HG03139 (cell line): ENCODE data around the gene COX4I1.

Experiments used
- ATAC-seq: cut with Tn5 transposase; IDR thresholded peaks from one replicate; pipeline ENCODE4 v1.9.1; 2021; ENCODE audit not compliant: unreplicated experiment

Gene COX4I1

DNA sequence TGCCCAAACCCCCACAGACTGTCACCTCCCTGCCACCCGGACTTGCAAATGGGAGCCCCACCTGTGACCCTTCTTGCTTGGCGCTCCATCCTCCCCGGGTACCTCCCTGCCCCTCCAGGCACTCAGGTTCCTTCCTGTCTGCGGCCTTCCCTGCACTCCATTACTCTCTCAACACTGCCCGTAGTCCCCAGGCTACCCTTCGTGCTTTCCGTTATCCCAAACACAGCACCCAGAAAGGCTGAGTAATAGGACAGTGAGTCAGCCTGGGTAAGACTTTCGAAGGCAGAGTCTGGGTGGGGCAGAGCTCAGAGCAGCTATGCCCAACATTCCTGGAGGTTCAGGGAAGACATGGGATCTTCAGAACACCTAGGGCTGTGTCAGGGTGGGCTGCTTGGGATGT, 32.0 kb upstream of the COX4I1 start:
- no peak for ATAC-seq

DNA sequence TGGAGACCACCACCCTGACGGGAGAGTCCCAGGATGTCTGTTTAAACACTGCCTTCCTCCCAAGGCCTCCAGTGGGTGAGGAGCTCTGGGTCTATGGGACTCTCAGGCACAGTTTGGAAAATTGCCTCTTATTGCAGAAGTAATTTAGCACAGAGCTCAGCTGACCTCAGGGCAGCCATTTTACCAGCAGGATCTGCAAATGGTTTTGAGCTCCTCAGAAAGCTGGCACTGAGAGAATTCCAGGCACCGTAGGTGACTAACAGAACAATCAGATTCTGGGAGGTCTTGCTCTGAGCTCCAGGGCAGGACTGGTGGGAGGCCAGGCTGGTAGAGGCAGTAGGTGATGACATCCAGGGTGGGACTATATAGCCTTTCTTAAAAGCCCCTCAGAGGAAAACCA, 31.3 kb upstream of the COX4I1 start:
- ATAC-seq, result no peak

DNA sequence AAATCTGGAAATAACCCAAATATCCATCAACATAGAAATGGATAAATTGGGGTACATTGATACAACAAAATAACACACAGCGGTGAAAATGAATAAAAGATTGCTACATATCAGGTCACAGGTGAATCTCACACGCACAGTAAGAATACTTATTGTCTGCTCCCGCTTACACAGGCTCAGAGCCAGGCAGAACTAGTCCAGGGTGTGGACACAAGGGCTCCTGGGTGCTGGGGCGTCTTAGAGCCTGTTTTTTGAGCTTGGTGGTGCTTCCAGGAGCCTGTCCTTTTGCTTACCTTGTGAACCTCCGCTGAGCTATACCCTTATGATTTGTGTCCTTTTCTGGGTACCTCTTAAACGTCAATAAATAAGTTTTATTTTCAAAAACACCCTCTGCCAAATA, 28.8 kb upstream of the COX4I1 start:
- ATAC-seq, result no peak

DNA sequence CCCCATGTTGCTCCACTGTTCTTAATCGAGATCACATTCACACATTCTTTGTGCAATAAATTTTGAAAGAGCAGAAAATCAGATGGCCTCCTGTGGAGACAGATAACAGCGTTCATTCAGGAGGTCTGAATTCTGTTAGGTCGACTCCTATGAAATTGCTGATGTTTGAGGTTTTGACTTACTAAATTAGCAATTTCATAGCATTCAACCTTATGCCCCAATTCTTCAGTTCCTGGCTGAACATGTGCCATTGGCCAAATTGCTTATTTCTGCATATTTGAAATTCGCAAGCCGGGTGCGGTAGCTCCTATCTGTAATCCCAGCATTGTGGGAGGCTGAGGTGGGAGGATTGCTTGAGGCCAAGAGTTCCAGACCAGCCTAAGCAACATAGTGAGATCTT, 26.5 kb upstream of the COX4I1 start:
- ATAC-seq, result no peak

DNA sequence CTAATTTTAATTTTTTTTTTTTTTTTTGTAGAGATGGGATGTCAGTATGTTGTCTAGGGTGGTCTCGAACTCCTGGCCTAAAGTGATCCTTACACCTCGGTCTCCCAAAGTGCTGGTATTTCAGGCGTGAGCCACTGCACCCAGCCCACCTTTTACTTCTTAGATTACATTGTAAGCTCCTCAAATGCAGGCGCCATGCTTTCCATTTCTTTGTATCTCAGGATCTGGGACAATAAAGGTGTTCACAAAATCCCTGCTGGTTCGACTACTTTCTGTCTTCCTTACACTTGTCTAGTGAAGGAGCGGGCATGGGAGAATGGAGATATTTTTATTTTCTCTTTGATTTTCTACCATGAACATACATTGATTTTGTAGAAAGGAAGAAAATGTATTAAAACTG, 25.4 kb upstream of the COX4I1 start:
- no peak for ATAC-seq

DNA sequence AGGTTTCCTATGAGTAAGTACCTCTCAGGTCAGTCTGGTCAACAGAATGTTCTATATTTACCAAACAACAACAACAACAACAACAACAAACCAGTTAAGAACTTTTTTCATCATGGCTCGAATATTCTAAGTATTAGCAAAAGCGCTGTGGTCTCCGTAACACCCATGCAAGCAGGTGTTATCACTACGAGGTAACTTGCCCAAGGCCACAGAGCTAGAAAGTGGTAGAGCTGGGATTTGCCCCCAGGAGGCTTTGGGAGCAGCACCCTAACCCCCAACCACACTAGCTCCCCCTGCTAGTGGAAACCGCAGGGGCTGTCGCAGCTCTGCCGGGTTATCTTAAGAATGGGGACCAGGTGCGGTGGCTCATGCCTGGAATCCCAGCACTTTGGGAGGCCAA, 24.7 kb upstream of the COX4I1 start:
- ATAC-seq, result no peak

DNA sequence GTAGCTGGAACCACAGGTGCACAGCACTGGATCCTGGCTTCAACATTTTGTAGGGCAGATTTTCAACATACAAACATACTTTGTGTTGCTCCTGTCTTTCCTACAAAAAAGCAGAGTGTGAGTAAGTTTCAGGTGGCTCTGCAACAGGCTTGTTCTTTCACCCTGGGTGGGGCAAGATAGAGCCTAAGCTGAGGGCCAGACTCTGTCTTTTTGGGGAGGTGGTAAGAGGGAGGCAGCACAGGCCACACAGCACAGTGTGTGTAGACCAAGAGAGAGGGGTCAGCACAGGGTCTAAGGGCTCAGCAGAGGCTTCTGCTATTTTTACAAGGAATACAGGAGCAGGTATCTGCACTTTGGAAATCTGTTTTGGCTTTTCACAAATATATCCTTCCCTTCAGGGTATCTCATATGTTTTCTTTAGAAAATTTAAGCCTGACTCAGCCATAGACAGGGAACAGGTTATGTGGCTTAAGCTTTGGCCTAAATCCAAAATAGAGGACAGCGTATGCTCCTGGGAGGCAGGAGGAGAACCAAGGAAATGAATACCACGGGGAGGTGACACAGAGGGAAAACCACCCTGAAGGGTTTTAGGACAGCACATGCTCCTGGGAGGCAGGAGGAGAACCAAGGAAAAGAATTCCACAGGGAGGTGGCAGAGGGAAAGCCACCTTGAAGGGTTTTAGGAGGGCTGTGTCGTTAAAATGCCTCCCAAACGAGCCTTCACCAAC, 21.7 kb upstream of the COX4I1 start:
- ATAC-seq, result no peak

DNA sequence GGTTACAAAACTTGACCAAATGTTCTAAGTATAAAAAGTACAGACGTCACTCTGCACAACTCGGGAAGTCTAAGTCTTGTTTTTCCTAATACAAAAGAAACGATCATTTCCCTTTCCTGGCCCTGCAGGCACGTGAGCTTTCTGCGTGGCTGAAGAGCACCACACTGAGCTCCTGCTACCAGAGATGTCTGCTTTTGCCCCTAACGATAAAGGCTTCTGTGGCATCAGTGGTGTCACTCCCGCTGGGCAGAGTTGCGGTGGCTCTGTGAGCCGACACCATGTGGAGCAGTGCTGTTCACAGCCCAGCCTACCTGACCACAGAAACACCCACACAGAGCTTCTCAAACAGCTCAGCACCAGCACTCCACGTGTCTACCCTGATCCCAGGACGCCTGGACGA, 20.6 kb upstream of the COX4I1 start:
- no peak for ATAC-seq

DNA sequence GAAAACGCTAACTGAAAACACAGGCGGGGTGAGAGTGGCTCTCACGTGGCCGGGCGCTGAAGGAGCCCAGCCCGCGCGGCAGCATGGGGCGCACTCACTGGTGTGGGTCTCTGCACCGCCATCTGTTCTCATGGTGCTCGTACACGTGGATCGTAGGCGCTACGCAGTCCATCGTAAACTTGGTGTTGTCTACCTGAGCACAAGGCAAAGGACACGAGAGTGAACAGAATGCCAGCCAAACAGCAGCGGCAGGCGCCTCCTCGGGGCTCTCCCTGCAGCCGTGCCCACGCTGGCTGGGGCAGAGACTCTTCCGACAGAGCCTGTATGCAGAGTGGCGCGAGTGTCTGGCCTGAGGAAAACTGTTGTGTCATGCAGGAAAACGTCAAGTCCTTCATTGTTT, 19.2 kb upstream of the COX4I1 start:
- no peak for ATAC-seq

DNA sequence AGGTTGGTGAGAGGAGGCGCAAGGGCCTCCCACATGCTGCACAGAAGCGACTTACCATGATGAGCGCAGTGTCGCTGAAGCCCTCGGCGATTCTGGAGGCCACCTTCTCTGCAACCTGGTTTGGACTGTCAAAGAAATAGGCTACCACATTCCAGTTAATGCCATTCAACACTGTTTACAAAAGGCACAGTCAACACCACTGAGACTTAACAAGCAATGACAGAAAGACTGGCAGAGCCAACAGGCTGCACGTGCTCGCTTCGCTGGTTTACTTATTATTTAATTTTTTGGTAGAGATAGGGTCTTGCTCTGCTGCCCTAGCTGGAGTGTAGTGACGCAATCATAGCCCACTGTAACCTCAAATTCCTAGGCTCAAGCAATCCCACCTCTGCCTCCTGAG, 18.3 kb upstream of the COX4I1 start:
- no peak for ATAC-seq

DNA sequence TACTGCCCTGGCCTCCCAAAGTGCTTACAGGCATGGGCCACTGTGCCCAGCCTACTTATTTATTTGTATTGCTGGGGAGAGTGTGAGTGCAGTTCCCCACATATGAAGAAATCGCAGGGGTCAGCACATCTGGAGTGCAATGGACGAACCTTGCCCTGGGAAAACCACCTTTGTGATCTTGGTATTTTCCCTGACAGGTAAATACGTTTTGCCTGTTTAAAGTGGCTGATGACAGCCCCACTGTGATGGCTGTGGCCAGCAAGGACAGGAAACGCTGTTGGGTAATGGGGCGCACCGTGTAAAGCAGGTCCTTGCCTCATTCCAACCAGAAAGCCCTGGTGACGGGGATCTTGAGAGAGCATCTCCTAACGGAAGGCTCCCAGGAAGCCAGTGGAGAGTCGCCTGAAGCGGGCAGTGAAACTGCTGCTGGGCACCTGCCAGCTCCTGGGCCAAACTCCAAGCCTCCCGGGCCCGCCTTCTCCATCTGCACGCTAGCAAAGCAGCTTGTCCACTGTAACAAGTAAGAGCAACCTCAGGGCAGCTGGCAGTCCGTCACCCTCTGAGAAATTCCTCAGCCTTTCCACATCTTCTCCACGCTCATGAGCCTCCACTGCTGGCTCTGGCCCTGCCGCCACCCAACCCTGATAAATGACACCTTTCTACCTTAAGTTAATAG, 17.7 kb upstream of the COX4I1 start:
- ATAC-seq, result no peak

DNA sequence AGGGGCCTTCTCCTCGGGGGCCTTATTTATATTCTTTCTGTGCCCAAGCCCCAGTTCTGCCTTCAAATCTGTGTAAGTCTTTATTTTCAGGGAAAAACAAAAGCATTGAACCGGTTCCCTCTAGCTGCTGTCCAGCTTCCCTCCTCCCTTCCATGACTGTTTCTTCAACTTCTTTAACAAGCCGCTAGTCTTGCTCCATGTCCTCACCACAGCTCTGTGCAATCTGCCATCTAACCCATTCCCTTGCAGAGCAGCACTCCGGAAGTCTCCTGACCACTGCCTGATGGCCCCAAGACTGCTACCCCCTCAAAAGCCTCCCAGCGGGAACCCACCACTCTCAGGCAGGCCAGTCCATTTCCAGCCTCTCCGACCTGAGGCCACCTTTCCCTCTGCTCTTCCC, 17.0 kb upstream of the COX4I1 start:
- ATAC-seq, result no peak

DNA sequence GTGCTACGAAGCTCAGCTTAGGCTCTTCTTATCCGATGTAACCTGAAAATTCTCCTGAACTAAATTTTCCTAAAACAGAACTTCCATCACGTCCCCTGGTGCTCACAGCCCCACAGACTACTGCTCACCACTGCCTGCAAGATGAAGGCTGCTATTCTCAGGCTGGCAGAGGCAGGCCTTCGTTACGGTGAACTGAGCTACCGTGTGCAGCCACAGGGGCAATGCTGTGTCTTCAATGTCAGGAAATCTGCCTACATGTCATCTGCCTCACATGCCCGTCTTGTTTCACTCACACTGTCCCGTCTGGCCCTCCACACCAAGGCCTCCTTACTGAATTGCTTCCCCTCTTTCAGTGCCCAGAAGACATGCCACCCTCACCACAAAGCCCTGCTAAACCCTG, 16.1 kb upstream of the COX4I1 start:
- ATAC-seq, result no peak

DNA sequence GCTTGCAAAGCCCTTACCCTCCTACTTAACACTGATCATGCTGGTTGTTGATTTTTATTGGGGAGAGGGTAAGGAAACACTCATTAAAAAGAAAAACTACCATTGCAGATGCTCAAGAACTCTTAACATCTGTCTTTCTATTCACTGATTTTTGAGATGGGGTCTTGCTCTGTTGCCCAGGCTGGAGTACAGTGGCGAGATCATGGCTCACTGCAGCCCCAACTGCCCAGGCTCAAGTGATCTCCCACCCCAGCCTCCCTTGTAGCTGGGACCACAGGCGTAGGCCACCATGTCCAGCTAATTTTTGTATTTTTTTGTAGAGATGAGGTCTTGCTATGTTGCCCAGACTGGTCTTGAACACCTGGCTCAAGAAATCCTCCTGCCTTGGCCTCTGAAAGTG, 14.7 kb upstream of the COX4I1 start:
- ATAC-seq, result no peak

DNA sequence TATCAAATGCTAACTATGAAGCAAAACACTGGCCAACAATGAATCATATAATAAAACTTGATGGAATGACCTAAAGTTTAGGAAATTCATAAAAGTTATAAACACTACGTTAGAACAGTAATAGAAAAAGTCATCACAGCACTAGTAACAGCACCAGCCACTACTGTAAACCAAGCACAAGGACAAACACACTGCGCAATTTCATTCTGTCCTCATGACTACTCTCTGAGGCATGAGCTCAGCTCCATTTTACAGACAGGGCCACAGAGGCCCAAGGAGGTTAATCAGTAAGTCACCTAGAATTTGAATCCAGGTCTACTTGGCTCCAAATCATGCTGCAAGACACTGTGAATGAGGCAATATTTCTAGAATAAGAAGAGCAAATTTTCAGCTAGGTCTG, 13.6 kb upstream of the COX4I1 start:
- no peak for ATAC-seq

DNA sequence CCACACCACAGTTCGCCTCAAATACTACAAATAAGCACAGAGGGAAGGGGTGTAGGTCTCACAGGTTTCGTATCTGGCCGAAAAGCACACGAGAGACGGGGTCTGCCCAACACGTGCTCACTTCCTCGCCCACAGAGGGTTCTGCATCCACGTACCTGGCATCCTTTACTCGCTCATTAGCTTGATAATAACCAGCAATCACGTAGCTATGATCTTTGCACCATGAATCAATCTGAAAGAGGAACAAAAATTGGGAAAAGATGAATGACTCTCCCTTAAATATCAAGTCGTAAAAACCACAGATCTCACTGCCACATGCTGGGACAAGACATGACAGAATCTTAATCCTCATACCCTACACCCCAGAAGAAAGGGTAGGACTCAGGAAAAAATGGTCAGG, 10.7 kb upstream of the COX4I1 start:
- no peak for ATAC-seq

DNA sequence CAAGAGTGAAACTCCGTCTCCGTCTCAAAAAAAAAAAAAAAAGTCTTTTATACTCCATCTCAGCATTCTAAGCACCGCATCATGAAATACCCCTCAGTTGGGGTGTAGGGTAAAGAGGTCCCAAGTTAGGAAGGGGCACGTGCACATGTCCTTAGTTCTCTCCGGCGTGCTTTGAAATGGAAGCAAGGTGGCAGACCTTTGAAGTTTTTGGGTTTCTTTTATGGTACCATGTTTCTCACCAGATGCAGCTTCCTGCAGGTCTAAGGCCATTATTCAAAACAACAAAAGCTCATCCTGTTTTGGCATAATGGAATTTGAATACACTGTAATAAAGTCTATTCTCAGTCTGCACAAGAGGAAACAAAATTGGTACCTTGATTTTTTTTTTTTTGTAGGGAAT, 9.7 kb upstream of the COX4I1 start:
- ATAC-seq, result no peak

DNA sequence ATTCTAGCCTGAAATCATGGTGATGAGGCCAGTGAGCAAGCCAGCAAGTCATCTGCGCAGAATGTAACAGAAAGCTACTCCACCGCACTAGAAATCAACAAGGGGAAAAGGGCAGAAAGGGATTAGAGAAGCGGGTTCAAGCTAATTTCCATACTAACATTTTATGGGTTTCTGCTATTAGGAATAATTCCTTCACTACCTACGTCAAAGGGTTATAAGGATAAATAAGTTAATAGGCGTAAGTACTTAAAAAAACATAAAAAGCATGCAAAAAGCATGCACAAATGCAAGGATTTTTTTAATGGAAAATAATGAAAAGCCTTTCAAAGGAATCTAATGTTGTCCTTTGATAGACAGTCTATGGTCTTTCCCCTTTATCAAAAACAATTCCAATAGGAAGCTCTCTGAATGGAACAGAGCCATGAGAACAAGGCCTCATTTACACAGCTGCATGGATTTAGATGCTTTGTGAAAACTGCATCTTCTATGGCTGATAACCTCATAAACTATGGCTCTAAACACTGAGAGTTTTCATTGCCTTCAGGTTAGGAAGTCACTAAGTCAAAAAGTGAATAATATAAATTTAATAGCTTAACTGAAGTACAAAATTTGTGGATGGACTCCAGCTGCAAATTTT, 5.7 kb upstream of the COX4I1 start:
- ATAC-seq, result no peak

DNA sequence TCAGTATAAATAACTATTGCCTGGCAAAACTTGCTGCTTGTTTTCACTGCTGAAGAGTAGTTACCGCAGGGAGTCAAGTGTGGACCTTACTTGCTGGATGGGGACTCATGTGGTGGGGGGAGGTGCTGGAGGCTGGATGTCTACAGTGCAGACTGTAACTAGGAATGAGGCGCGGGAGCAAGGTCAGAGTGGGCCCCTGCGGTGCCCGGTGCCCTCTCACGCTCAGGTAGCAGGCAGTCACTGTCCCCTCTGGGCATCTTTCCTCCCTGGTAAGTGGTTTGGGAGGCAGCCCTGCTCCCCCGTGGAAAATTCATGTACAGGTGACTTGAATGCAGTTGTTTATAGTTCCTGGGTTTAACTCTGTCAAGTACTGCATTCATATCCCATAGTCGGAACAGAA, 4.8 kb upstream of the COX4I1 start:
- ATAC-seq, result no peak

DNA sequence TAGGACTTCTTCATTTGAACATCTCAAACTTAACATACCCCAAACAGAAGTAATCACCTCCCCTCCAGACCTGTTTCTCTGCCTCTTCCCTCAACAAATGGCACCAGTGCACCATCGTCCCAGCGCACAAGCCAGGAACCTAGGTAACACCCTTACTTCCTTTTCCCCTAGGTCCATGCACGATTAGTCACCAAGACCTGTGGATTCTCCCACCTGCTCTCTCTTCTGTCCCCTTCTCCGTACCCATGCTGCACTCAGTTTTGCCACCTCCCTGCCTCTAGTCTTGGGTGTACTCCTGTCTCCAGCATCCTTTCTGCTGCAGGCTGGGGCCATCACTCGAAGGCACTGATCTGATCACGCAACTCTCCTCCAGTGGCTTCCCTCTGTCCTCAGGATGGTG, 3.3 kb upstream of the COX4I1 start:
- ATAC-seq, result no peak

DNA sequence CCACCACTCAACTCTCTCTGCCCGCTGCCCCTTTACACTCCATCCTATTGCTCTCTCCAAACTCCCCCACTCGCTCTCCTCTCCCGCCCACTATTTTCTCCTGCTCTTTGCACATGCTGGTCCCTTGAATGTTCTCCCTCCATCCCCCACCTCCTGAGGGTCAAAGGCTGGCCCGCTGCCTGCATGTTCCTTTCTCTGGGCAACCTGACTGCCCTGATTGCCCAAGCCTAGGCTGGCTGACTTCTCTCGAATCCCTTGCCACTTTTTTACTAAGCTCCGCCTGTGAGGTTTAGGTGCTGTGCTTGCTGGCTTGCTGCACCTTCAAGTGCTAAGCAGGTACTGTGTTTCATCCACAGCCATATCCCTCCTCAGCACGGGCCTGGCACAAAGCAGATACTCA, 2.9 kb upstream of the COX4I1 start:
- ATAC-seq, result no peak

DNA sequence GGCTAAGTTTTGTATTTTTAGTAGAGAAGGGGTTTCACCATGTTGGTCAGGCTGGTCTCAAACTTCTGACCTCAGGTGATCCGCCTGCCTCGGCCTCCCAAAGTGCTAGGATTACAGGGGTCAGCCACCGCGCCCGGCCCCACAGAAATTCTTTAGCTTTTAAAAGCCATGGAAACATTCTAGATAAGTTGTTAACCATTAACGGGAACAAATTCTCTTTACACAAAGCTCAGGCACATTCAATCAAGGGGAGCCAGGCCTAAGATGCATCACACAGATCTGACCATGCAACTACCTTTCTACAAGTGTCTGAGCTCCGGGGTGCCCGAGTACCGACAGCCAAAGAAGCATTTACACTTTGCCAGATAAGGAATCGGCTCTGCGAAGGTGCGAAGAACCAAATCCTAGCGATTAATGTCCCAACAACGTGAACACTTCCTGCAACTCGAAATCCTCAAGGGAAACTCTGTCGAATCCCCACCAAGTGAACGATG, 1.2 kb upstream of the COX4I1 start:
- no peak for ATAC-seq
